ENCODE data around the gene ACOT11. TPM values are rescaled to one million over a fixed set of nuclear protein-coding genes. Genes with fewer than 3 reads are reported as not detected.

The ACOT11 gene
- total RNA-seq, 4 donors from 2014 or later = 41.3 to 200 (median 119) TPM

GRCh38 chr1:54585181-54586066 is 37.4 kb downstream of the ACOT11 start:
- no peak overlapping the region for H3K27ac ChIP-seq
- DNase-seq = no peak
- no peak overlapping the region for H3K4me3 ChIP-seq
- peaks cover 0 to 9% (median 0%) of the 10 kb centered on the region in 4 donors for H3K4me1 ChIP-seq
- TF ChIP-seq CTCF (IDR thresholded peaks at IDR 0.05) = no peak
- TF ChIP-seq POLR2A (IDR thresholded peaks at IDR 0.05) = no peak
- no peaks in the 10 kb centered on the region for H3K9me3 ChIP-seq
- peaks cover 0 to 41% (median 0%) of the 10 kb centered on the region in 3 donors for H3K36me3 ChIP-seq
- H3K27me3 ChIP-seq = no peaks in the 10 kb centered on the region

DNA sequence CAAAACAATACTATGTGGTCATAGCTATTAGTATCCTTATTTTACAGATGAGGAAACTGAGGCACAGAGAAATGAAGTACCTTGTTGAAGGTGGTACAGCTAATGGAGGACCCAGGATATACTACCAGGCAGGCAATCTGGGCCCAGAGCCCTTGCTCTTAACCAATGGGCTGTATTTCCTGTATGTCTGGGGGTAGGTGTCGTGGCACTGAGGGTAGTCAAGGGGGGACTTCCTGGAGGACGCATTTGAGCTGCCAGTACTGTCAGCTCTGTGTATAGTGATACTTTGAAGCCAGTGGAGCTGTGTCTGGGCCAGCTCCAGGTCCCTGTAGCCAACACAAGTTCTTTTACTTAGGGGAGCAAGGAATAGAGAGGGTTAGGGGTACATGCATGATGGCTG is 40.3 kb downstream of the ACOT11 start:
- no peak overlapping the region for H3K4me3 ChIP-seq
- H3K9me3 ChIP-seq = no peaks in the 10 kb centered on the region
- TF ChIP-seq POLR2A (IDR thresholded peaks at IDR 0.05) (no peak), CTCF (IDR thresholded peaks at IDR 0.05) (no peak)
- H3K27me3 ChIP-seq = no peaks in the 10 kb centered on the region
- no peak overlapping the region for H3K27ac ChIP-seq
- H3K4me1 ChIP-seq = no peaks in the 10 kb centered on the region
- peaks cover 0 to 49% (median 0%) of the 10 kb centered on the region in 3 donors for H3K36me3 ChIP-seq
- DNase-seq = no peak

- no peak for DNase-seq
- H3K9me3 ChIP-seq = no peaks in the 10 kb centered on the region
- no peaks in the 10 kb centered on the region for H3K4me1 ChIP-seq
- no peak overlapping the region for H3K4me3 ChIP-seq
- no peak overlapping the region for H3K27ac ChIP-seq
- peaks cover 0 to 62% (median 0%) of the 10 kb centered on the region in 3 donors for H3K36me3 ChIP-seq
- TF ChIP-seq CTCF (IDR thresholded peaks at IDR 0.05) (no peak), POLR2A (IDR thresholded peaks at IDR 0.05) (no peak)
- no peaks in the 10 kb centered on the region for H3K27me3 ChIP-seq
Observed at GRCh38 chr1:54591127-54591756, 43.2 kb downstream of the ACOT11 start.

DNA sequence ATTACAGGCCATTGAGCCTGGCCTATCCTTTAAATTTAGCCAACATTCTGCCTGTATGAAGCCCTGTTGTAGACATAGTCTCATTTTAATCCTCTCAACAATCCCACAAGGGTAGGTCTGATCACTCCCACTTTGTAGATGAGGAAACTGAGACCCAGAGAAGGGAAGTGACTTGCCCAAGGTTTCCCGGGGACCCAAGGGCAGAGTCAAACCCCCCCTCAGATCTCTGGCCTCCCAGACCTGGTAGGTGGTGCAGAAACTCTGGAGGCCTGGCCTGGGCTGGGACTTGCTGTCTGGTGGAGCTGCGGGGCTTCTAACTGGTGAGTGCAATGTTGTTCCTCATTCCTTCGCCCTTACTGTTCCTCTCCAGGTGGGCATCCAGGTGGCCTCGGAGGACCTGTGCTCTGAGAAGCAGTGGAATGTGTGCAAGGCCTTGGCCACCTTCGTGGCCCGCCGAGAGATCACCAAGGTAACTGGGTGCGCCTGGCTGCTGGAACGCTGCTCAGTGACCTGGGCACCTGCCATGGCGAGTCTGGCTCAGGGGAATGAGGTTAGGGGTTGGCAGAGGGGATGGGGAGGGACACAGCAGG is 45.6 kb downstream of the ACOT11 start:
- no peaks in the 10 kb centered on the region for H3K27me3 ChIP-seq
- no peak overlapping the region for H3K4me3 ChIP-seq
- H3K27ac ChIP-seq = no peak overlapping the region
- no peaks in the 10 kb centered on the region for H3K4me1 ChIP-seq
- DNase-seq = no peak
- no peaks in the 10 kb centered on the region for H3K9me3 ChIP-seq
- peaks cover 0 to 66% (median 0%) of the 10 kb centered on the region in 3 donors for H3K36me3 ChIP-seq
- TF ChIP-seq POLR2A (IDR thresholded peaks at IDR 0.05) (no peak), CTCF (IDR thresholded peaks at IDR 0.05) (no peak)

- Histone ChIP-seq H3K36me3 (peaks cover 0 to 67% (median 0%) of the 10 kb centered on the region in 3 donors), H3K4me3 (no peak overlapping the region), H3K27me3 (no peaks in the 10 kb centered on the region), H3K9me3 (no peaks in the 10 kb centered on the region), H3K27ac (no peak overlapping the region), H3K4me1 (no peaks in the 10 kb centered on the region)
- TF ChIP-seq POLR2A (IDR thresholded peaks at IDR 0.05) (no peak), CTCF (IDR thresholded peaks at IDR 0.05) (no peak)
- DNase-seq = no peak
Observed at GRCh38 chr1:54594463-54594862, 46.4 kb downstream of the ACOT11 start.
